Stimulated activated CD8-positive, alpha-beta memory T cell treated with anti-CD3 and anti-CD28 coated beads, Interleukin-15, amount 100 ng/mL, for 4 hours (primary cell): ENCODE results near the gene AMER3.
A peak's percentile ranks its signal among the peaks of the same experiment; 100 is the strongest.
"Not testable (repeated sequence)": the region's sequence is repeated elsewhere in the genome, so short reads cannot be mapped to it uniquely, and the experiment has no call there.

ENCODE experiments used
- DNase-seq, 2 donors: peaks; one replicate each; pipeline ENCODE4 v3.0.0-alpha.2; 2020; ENCODE audit warnings: low read depth in 2 of 2

AMER3 gene, protein sequence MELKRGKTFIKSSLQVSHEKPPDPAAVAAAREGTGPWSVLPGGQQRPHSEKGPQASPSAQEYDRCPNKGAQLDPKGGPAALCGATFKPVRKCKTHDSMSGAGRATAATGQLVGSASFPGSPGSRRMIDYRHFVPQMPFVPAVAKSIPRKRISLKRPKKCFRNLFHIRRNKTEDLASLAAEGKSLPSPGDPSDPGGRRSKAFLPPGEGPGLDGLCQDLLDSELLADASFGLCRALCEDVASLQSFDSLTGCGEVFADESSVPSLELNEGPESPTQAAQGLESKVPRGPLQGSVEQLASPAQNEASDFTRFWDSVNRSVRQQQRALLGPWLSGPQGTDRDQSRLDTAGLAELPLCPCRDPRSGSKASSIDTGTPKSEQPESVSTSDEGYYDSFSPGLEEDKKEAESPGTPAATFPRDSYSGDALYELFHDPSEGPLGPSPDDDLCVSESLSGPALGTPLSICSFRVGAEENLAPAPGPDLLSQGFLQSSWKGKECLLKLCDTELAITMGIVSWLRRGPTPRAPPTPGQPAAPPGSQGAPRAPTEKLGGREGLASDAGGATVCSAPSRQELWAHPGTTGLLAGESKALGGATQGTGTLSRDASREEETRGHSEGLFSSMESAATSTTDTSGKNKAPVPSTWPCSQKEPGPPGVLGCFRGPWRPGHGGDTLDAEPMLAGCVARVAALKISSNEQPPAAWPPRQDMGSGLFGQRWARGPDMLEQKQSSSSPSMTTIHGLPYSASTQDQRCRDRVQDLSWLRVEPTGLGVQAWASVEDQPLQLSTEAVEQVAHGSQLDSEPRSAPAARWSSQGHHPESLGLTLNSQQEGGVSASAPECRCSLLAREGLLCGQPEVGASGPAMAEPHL

DNA sequence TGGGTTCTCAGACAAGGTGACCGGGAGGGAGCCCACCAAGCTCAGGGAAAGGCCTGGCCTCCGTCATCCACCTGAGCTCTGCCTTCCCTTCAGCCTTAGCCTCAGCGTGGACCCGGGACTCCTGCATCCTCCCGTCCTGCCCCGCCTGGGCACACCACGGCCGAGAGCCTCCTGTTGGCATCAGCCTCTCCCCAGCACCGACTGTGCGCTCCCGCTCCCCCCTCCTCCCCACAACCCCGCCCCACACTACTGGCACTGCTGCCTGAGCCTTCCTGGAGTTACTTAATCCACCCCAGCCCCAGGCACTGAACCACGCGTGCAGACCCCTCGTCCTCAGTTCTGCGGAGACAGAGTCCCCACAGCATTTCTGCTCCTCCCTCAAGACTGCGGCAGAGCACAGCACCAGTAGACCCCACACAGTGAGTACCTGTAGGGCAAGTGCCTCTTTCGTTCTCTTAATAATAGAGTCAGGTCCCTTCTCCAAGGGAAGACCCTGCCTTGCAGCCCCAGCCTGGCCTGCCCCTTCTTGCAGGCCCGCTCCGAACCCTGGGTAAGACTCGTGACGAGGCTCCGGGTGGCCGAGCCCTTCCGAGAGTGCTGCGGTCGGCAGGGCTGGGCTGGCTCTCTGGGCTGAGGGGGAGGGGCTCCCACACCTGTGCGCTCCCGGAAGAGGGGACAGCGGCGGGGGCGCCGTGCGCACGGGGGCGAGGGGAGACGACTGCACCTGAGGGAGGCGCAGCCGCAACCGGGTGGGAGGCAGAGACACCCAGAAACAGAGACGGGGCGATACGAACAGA lies at the start of gene AMER3:
Gene AMER3, plus strand, starts transcription at position 285 of the 797 bp plus-strand sequence. CDS start 6,533 bp downstream, outside the sequence.
- DNase-seq = no peak

DNA sequence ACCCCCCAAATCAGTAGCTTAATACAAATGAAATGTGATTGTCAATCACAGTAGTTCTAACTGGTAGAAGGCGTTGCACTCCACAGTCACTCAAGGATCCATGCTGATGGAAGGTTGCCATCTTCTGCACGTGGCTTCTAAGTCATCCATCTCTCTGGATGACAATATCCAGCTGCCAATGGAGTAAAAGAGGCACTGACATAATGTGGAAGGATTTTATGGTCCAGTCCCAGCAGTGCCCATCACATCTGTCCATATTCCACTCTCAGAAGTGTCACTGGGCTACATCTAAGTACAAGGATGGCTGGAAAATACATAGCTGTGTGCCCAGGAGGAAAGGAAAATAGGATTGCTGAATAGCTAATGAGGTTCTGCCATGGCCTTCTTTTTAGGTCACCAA lies 40.5 kb upstream of the AMER3 start:
- DNase-seq = not testable (repeated sequence)

DNA sequence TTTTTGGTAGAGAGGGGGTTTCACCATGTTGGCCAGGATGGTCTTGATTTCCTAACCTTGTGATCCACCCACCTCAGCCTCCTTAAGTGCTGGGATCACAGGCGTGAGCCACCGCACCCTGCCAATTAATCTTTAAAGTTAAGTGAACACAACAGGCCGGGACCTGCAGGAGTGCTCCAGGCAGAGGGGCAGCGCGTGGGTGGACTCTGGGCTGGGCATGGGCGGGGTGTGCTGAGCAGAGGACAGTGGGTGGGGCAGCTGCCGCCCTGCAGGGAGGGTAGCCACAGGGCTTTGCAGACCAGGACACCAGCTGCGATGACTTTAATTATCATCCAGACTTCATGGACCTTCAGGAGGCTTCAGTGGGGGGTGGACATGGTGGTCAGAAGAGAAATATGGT lies 35.3 kb upstream of the AMER3 start:
- DNase-seq = no peak

DNA sequence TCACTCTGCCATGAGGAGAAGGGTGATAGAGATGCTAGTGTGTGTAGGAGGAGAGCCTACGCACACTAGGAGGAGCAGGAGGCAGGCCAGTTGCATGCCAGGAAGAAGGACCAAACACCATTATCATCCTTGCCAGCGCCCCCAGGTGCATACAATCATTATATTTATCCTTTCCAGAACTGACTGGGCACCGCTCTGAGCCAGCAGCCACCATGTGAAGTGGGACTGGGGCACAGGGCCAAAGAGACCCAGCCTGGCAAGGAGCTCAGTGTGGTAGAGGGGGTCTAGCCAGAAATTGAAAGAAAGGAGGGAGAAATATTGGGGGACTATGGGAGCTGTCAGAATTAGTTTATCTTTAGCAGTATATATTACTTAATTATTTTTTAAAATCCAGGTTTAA lies 34.8 kb upstream of the AMER3 start:
- DNase-seq = no peak

DNA sequence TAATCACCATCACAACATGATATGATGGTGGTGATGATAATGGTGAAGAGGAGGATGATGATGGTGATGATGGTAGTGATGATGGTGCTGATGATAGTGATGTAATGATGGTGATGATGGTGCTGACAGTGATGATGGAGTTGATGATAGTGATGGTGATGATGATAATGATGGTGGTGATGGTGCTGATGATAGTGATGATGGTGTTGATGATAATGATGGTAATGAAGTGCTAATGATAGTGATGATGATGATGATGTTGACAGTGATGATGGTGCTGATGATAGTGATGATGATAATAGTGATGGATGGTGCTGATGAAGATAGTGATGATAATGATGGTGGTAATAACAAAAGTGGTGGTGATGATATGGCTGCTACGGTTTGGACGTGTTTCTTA lies 30.9 kb upstream of the AMER3 start:
- no peak for DNase-seq

DNA sequence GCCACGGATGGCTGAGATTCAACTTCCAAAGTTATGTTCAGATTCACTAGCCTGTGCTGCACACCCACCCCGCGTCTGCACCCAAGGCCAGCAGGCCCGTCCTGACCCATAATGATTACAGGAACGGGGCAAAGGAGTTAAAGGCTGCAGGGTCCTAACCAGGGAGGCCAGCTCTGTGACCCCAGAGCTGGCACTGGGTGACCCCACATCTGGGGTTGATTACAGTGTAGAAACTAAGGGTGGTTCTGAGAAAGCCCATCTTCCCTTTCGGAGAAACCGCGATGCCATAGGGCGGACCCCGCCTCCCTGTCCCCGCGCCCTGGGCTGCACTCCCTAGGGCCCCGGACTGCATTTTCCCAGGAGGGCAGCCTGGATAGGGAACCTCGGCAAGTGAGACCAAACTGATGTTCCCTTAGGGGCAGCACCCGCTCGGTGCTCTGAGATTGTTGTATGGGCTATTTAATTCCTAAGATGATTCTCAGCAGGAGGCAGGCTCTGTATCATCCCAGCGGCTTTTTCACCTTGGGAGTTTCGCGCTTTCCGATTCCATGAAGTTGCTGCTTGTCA lies 28.6 kb upstream of the AMER3 start:
- DNase-seq = no peak

DNA sequence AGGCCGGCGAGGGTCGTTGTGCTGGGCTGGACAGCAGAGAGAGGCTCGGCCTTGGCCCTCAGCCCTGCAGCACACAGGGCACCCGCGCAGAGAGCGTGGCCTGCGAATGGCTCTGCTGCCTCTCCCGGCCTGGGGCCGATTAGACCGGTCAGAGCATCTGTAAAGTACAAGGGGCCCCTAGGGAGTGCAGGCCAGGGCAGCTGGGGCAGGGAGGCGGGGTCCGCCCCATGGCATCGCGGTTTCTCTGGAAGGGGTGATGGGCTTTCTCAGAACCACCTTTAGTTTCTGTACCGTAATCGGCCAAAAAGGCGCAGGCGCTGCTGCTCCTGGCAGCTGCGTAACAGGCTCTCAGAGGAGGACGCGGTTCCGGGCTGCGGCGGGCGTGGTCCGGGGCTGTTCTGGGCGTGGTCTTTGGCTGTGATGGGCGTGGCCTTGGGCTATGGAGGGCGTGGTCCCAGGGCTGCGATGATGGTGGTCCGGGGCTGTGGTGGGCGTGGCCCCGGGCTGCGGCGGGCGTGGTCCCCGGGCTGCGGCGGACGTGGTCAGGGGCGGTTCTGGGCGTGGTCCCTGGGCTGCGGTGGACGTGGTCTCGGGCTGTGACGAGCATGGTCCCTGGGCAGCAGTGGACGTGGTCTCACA lies 27.9 kb upstream of the AMER3 start:
- DNase-seq = peak; percentile 67 to 75

DNA sequence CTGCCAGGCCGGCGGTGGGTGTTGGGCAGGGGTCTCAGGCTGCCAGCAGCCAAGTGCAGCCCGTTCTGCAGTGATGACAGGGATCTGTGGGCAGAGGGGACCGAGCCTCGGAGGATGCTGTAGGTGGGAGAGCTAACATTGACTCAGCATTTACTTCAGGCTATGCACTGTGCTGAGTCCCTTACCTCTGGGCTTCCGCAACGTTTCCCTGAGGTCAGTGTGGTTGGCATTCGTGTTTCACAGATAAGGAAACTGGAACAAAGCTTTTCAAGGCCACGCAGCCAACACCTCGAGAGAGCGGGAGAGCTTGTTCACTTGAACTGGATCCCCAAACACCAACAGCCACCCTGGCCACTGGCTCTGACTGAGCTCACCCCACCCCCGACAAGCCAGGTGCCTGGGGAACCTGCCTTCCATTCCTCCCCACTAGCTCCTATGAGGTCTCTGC lies 27.3 kb upstream of the AMER3 start:
- DNase-seq = peak; percentile 17 to 25

DNA sequence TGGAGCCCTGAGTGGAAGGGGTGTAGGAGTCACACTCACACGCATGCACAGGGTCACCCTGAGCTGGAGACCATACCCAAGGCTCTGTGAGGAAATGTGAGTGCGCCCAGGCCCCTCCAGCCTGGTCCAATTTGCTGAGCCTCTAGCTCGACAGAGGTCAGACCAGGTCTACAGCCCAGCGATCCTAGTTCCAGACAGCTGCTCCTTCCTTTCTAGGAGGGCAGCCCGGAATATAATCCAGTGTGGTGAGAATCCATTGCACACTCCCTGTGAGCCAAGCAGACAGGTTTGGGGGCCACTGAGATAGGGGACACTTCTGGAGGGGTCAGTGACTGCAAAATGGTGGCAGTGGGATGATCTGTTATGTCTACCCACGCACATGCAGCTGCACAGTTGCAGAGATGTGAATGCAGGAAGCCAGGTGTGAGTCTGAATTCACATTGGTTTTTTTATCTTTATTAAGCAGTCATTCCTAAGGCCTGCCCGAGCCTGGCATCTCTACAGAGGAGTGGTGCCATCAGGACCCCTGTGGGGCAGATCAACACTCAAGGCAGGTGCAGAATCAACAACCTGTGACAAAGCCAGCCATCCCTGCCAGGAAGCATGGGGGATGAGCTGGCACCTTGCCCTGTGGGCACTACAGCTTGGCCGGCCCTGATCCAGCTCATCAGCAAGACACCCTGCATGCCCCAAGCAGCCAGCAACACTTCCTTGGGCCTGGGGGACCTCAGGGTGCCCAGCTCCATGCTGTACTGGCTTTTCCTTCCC lies 26.6 kb upstream of the AMER3 start, which contains the start of gene GPR148:
Gene GPR148, plus strand, starts transcription at position 522 of the 768 bp plus-strand sequence. Its CDS starts 82 bp downstream, at position 604.
- DNase-seq = no peak

DNA sequence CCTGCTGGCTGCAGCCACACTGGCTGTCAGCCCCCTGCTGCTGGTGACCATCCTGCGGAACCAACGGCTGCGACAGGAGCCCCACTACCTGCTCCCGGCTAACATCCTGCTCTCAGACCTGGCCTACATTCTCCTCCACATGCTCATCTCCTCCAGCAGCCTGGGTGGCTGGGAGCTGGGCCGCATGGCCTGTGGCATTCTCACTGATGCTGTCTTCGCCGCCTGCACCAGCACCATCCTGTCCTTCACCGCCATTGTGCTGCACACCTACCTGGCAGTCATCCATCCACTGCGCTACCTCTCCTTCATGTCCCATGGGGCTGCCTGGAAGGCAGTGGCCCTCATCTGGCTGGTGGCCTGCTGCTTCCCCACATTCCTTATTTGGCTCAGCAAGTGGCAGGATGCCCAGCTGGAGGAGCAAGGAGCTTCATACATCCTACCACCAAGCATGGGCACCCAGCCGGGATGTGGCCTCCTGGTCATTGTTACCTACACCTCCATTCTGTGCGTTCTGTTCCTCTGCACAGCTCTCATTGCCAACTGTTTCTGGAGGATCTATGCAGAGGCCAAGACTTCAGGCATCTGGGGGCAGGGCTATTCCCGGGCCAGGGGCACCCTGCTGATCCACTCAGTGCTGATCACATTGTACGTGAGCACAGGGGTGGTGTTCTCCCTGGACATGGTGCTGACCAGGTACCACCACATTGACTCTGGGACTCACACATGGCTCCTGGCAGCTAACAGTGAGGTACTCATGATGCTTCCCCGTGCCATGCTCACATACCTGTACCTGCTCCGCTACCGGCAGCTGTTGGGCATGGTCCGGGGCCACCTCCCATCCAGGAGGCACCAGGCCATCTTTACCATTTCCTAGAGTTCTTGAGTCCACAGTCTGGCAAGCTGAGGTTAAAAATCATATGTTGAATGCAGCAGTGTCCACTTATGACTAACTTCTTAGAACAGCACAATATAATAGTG lies 25.7 kb upstream of the AMER3 start:
- no peak for DNase-seq

DNA sequence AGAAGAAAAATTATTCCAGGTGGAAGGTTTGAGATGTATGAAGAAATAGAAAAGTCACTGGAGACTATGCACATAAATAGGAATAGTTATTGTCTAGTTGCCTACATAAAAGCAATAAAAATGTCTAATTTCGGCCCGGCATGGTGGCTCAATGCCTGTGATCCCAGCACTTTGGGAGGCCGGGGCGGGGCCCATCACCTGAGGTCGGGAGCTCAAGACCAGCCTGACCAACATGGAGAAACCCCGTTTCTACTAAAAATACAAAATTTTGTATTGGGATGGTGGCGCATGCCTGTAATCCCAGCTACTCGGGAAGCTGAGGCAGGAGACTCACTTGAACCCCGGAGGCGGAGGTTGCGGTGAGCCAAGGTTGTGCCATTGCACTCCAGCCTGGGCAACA lies 23.1 kb upstream of the AMER3 start:
- not testable (repeated sequence) for DNase-seq

DNA sequence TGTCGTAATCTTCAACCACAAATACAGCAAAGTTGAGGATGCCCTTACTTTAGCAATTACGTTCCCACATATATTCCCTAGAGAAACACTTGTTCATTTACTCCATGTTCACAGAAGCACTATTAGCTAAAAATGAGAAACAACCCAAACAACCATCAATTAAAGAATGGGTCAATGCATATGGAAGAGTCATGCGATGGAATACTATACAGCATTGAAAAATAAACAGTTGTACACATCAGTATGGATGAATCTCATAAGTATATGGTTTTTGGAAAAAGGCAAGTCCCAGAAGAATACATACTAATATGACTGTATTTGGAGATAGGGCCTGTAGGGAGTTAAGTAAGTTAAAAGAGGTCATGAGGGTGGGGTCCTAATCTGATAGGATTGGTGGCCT lies 20.1 kb upstream of the AMER3 start:
- DNase-seq = no peak

DNA sequence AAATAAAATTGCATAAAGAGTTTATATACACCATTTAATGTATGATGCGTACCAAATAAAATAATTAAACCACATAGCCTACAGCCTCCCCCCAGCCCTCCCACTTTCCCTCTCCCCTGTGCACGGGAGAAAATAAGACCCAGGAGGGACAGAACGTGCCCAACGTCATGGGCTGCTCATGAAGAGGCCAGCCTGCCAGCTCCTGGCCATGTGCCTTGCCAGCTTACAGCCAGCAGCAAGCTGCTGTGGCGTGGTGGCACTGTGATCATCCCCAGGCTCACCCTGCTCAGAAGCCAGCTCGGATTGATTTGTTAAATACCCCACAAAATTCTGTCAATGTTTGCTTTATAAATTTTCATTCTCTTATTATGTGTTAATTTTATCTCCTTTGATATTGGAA lies 18.9 kb upstream of the AMER3 start:
- DNase-seq = no peak

DNA sequence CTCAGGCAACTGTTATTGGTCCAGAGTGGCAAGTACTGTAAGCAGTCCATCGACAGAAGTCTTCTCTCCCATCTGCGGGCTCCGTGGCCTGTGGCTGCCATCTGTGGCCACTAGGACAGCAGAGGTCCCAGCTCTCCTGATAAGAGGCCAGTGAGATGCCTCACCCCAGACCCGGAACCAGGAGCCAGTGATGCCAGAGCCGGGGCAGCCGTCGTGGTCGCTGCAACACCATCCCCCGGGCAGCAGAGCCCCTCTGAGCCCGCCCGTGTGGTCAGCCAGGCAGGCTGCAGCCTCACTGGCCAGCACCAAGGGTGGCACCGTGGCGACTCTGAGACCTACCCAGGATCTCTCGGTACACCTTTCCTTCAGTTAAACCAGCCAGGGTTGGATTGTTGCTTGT lies 17.7 kb upstream of the AMER3 start:
- no peak for DNase-seq

DNA sequence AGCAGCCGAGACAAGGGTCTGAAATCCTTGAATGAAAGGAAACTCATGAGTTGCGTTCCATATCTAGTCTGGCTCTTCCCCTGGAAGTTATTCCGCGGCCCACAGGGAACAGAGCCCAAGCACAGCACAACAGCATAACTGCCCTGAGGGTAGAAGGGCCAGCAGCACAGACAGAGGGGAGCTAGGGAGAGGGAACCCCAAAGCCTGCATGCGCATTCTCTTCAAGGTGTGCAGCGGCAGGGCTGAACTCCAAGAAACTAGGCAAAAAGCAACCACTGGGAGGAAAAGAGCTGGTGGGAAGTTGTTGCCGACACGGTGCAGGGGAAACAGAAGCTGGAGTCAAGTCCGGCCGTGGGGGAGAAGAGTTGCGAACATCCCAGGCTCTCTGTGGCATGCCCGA lies 14.7 kb upstream of the AMER3 start:
- no peak for DNase-seq

DNA sequence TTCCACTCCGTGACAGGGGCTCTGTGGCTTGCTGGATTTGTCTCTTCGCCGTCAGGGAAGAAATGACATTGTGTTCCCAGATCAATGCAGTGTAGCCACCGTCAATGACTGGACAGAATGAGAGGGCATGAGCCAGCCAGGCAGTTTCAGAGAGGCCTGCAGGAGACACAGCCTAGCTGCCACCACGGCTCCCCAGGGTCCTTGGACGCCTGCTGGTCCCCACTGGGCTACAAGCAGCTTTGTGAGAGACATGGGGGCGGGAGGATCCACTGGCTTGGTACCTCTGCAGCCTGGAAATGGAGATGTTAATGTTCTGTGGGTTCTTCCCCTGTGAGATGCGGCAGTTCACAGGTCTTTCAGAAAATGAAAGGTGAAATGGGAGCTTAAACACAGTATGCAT lies 12.1 kb upstream of the AMER3 start:
- DNase-seq = no peak

DNA sequence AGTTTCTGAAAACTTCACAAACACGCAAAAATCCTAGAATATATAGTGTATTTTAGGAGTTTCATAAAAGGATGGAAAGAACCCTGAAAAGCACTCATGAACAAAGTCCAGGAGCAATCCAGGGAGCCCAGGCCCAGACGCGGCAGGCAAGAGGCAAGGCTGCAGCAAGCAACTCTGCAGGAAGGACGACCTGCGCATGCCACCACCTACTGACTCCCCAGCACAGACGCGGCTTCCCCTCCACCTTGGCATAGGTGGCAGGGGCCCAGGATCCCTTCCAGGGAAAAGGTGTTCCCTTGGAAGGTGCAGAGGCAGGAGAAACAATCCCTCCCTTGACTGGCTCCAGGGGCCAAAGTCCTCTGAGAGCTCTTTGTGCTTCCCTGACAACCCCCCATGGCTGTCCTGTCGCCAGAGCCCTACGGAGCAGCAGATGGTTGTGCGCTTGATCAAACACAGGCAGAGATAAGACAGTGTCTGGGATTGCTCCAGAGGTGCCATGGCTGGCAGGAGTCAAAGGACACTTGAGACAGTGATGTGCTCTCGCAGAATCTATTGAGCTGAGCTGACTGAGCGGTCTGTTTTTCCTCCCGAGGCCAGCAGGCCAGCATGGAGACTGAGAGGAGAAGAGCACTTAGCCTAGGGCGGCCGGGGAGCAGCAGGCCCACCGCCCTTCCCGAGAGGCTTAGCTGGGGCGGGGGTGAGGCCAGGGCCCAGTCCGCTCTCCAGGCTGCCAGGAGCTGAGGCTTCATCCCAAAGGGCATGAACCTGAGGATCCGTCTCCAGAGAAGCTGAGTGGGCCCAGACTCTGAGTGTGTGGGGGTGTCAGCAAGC lies 10.8 kb upstream of the AMER3 start:
- DNase-seq = no peak

DNA sequence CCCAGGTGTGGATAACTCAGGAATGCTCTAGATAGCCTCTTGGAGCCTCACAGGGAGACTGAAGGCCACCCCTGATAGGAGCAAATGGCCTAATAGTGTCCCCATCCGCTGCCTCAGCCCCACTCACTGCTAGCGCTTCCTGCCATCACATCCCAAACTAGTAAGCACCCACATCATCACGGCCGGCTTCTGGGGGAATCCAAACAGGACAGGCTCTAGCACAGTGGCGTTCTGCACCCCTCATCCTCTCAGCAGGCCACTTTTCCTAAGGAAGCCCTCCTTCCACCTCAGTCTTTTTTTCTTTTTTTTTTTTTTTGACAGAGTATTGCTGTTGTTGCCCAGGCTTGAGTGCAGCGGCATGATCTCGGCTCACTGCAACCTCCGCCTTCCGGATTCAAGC lies 6.3 kb upstream of the AMER3 start:
- DNase-seq = no peak
